ENCODE measurements around the gene TSPAN7.

Gene TSPAN7

DNA sequence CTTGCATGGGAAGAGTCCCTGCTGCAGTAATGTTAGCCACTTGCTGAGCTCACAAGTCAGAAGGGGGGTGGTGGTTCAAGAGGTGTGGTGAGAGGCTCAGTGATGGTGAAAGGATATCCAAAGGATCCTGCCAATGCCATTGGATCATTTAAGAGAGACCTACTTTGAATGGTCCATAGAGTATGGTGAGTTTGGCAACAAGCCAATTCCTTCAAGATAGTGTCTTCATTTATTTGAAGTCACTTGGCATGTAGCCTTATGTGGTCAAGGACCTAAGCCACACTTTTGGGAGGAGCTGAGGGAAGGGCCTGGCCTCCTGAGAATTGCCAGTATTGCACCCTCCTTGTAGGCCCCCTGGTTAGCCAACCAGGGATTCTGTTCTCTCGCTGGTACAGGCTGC is 87.9 kb downstream of the TSPAN7 start:
- DNase-seq (ENCODE audit: low spot score), result no peak

DNA sequence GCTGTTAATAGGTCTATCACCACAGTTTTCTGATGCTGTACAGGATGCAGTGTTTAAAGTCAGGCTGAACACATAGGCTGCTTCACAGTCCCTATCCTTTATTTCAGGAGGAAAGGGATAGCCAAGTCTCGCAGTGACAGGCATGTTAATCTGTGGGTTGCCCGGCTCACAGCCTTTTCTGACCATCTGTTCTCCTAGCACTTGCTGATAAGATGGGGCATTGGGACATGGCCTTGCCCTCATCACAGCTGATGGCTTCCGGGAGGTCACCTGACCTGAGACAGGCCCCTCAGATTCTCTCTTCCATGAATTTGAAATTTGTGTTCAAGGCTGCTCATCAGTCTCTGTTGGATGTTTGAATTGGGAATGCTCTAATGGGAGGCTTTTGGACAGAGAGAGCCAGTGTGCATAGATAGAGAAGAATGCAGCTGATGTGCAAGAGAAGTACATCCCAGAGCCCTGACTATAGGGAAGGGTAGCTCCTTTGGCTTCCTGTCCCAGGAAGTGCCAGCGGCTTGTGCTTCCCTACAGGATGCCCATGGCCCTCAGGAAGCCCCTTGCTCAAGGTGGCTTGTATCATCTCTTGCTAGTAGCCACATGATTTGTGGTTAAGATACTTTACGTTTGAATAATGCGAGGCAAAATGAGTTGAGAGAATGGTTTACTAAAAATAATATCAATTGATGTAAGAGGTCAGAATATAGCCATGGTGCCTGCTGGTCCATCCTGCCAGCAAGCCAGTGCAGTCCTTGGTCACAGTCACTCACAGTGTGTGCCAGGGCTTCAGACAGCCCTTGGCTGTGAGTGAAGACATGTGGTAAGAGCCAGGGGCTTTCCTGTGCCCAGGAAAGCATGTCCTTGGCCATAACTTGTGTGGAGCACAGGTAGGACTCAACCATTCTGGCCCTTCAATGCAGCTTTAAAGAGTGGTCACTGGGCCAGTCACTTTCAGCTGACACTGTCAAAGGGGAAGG is 88.6 kb downstream of the TSPAN7 start:
- DNase-seq (ENCODE audit: low spot score), result no peak

DNA sequence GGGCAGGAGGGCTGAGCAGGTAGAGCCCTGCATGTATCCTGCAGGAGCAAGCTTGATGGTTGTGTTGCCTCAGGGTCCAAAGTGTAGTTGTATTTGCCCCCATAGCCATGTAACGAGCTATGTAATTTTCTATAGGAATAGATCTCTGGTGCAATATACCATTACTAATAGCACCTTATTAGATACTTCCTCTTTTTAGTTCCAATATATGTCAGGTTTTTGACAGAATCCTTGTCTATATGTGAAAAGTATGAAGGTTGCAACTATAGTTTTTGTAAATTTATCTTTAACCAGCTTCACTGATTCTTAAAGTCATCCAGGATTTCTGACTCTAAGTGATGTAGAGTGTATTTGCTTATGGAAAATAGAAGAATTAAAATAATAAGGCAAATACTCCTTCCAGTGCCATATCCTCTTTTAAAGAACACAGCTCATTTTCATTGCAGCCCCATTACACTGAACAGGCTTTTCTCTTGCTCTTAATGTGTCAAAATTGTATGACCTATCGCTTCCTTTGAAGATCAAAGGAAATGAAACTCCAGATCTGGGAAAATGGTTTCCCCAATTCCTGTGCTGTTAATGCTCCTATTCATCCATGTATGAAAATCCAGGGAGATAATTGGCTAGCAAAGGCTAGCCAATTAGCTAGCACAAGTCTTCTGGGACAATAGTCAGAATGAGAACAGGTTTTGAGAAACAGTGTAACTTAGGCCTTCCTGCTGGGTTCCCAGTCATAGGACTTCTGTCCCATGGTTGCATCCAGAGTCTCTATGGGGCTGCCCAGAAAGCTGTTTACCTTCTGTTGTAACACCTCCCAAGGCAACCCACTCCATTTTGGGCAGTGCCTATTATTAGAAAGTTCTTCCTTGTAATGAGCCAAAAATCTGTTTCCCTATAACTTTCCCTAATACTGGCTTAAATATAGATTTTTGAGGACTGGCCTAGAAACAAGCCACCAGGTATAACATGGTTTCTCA is 90.6 kb downstream of the TSPAN7 start:
- DNase-seq (ENCODE audit: low spot score), result no peak

DNA sequence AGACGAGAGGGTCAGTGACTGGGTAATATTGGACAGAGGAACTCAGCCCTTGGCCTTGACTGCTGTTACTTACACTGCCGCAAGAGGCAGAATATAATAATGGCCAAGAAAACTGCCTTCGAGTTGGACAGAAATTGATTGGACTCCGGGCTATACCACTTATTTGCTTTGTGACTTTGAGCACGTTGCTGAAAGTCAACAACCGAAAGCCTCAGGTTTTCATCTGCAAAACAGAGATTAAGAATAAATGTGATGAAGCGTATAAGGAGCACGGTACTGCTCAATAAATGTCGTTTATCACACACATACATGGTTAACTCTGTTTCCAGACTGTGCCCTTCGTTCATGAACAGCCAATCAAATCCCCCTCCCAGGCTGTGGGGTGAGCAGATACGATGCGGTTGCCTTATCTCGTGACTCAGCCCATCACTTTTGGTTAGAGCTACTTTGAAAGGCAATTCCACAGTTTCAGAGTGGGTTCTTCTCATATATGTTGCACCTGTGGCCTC is 91.6 kb downstream of the TSPAN7 start:
- no peak for DNase-seq (ENCODE audit: low spot score)

DNA sequence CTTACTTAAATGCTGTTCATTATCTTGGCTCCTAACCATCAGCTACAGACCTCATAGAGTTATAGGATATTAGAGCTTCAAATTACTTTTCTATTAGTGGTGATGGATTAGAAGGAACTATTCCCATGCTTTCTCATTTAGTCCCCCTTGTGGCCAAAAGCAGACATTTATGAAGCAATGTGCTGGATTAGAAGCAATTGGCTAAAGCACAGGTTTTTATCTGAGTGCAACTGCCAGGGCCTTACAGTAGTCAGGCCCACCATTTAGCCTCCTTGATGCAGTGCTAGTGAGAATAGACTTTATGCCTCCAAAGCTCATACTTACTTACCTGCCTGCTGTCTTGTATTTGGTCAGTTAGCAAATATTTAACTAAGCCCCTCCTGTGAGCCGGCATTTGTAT is 93.0 kb downstream of the TSPAN7 start:
- DNase-seq (ENCODE audit: low spot score), result peak; percentile 48

DNA sequence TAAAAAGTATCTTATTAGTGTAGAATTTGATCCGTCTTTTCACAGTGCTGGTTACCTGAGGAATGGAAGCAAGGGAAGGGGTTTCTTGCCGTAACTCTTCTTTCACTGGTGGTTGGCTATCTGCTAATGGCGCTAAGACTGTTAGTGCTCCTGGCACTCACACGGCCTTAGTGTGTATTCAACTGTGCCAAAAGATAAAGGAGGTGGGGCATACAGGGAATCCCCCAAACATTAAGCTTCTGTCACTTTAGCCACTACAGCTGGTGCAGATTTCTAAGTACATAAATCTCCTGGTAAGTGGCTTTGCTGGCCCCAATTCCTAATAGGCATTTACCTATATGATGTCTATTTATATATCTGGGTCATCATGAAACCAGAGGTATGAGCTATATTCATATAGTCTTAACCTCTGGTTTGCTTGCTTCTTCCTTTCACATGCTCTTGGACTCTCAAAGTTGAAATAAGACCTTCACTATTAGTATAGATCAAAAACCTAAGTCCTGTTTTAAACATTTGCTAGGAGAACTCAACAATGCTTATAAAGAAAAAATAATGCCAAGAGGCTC is 95.1 kb downstream of the TSPAN7 start:
- no peak for DNase-seq (ENCODE audit: low spot score)

DNA sequence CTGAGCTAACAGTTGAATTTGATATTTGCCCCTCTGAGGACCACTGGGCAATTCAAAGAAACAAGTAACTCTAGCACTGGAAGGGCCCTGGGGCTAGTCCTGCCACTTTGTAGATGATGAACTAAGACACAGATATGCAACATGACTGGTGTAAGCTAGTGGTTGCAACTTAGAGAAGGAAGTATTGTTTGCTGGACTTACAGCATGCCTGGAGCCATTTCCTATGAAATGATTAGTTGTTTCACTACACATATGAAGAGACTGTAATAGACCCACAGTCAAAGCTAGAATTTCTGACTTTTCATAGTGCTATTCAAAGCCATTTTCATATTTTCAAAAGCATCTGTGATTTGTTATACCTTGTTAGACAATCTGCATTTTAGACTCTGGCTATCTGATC is 96.2 kb downstream of the TSPAN7 start:
- DNase-seq (ENCODE audit: low spot score), result no peak

DNA sequence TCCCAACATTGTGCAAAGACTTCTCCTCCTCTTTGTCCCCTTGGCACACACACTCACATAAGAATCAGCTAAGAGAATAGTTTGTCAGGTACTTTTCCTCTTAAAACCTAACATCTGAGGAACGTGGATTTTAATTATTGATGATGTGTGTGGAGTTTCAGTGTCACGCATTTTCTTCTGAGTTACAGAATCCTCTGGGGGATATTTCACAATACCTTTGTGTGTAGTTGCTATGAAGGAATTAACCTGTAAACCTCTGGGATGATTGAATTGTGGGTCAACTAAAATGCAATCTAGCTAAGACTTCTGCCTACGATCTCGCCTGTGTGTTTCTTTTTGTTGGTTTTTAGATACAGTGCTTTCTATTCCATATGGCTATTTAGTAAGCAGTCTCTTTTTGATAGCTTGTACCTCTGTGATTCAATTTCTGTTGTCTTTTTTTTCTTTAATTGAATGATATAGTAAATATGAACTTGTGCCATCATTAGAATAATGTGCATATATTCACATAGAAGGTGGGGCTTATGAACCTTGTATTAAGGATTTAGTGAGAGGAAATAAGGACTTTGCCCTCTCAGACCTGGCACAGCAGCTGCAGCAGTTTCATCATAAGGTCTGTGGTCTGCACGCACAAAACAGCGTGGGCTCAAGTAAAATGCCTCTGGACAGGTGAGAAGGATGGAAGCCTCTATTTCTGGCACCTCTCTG is 99.2 kb downstream of the TSPAN7 start:
- DNase-seq (ENCODE audit: low spot score), result no peak

DNA sequence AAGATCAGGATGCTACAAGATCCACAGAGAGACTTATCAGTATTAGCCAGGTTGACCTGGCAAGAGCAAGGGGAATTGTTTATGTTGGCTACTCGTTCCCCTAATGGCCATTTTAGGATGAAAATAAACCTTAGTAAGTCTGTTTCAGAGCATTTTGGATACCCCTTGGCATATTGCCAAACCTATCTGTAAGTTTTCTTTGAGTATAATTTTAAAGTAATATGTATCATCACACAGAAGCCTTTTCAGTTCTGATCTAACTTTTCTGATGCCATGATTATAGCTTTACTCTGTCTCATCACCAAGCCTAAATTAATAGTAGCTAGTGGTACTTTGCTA is 99.7 kb downstream of the TSPAN7 start:
- no peak for DNase-seq (ENCODE audit: low spot score)

DNA sequence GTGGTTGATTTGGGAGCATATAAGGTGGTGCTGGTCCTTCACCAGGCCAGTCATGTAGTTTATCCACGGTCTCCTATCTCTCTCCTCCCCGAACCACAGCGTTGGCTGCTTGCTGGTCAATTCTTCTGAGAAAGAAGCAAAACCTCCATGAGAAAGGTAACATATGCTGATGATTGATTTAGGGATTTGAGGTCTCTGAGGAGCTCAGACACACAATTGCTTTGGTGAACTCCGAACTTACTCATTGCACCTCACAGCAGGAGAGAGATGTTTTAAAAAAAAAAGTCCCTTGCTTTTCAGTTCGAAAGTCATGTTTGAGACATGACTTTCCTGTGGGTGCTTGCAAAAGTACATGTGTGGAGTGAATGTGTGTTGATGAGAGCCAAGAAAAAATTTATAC is 100.2 kb downstream of the TSPAN7 start:
- no peak for DNase-seq (ENCODE audit: low spot score)

DNA sequence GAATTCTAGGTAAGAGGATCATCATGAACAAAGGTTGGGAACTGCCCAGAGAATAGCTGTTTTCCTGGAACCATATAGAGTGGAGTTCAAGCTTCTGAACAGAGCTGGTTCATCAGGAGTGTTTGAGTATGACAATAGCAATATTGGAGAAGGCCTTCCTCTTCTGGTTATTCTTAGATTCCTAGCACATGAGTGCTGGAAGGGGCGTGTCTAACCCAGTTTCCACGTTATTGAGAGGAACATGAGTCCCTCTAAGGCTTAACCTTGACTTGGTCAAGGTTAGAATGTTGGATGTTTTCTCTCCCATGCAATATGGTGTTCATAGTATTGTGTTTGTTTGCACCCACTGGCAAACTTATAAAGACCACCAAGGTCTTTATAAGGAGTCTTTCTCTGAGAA is 101.3 kb downstream of the TSPAN7 start:
- no peak for DNase-seq (ENCODE audit: low spot score)

DNA sequence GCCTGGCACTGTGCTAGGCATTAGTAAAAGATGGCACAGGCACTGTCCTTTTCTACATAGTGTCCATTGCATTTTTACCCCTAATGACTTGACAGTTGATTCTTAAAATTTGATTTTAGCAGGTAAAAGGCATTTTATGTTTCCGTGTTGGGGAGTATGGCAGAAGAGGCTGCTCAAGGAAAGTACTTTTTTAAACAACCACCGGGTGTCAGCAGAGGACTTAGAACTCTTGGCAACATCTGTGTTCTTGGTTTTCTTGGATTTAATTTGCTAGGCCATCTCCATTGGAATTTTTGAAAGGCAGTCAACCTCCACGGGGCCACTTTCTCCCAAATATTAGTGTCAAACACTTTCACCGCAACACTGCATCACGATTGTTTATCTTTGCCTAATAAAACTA is 102.9 kb downstream of the TSPAN7 start:
- DNase-seq (ENCODE audit: low spot score), result peak; percentile 67

DNA sequence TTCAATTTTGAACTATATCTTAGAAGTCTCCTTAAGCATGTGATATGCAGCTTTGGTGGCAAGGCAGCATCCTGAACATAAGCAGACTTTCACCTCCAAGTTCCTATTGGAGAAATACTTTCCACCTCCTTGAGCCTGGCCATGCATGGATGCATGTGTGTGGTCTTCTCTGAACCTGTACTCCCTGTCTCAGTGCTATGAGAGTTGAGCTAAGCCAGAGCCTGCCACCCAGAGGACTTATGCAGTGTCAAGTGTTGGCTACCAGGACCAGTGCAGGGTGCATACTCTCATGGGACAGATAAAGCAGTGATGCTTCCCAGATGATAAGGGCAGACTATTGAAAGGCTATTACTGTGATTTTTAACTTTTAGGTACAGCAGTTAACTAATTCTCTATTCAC is 105.6 kb downstream of the TSPAN7 start:
- no peak for DNase-seq (ENCODE audit: low spot score)

DNA sequence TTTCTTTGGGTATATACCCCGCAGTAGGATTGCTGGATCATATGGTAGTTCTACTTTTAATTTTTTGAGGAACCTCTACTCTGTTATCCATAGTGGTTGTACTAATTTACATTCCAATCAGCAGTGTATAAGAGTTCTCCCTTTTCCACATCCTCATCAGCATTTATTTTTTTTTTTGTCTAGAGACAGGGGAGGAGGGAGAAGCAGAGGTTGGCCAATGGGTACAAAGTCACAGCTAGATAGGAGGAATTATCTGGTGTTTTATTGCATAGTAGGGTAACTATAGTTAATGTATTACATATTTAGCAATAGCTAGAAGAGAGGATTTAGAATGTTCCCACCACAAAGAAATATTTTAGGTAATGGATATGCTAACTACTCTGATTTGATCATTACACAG is 107.4 kb downstream of the TSPAN7 start:
- DNase-seq (ENCODE audit: low spot score), result no peak

DNA sequence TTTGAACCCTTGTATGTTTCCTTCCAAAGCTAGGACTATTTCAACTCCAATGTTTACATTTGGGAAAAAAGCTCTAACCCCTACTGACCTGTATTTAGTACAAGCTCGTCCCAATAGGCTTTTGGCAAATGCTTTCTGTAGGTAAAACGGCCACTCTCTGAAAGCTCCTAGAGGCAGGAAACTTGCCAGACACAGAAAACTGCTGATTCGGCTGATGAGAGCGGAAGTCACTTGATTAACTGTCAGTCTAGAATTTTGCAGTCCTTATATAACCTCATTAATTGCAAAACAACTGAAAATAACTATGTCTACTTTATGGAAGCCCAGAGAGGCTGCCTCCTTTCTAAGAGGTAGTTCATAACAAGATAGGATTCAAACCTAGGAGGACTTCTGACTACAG is 108.1 kb downstream of the TSPAN7 start:
- no peak for DNase-seq (ENCODE audit: low spot score)

DNA sequence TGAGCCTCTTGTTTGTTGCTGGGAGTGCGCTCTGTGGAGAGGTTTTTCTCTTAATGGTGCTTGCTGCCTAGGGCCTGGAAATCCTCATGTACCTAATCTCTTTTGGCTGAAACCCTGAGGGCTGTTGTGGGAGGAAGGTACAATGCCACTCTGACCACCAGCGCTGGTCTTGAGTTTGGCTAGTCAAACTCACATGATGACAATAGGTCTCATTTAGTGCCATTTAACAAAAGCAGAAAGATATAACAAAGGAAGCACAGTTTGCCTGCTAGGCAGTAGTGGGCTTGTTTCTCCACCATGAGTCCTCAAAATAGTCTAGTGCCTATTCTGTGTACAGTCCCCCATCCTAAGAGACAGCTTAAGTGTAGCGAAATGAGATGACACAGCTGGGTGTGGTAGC is 111.3 kb downstream of the TSPAN7 start:
- no peak for DNase-seq (ENCODE audit: low spot score)

DNA sequence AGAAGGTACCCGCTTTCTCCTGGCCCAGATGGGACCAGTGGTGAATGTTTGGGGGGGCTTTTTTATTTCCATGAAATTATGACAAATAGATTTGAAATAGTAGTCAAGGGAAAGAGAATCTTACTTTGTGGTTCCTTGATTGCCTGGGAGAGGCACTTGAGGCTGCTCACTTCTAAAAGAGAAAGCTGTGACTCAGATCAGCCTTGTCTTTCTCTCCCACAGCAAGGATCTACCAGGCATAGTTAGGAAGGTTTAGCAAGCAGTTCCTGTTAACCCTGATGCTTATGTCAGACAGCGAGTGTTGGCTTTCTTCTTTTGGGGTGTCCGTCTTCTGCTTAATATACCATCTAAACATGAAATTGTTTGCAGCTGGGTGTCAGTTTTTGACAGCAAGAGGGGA is 114.5 kb downstream of the TSPAN7 start:
- DNase-seq (ENCODE audit: low spot score), result no peak

DNA sequence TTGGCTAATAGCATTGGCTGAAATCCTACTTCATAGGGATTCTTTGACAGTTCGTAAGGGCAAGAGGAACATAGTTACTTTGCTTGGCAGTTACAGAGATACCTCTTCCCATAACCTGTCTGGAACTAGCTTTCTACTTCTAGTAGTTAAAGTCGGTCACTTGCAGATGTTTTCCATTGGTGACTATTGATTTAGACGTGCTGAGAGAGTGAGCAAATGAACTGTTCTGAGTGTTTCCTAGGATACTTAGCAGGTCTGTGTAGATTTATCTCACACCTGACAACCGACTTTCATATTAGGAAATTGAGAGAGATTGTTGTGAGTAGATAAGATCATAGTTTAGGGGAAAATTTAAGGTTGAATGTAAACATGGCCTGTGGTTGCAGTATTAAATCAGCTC is 116.8 kb downstream of the TSPAN7 start:
- DNase-seq (ENCODE audit: low spot score), result no peak

DNA sequence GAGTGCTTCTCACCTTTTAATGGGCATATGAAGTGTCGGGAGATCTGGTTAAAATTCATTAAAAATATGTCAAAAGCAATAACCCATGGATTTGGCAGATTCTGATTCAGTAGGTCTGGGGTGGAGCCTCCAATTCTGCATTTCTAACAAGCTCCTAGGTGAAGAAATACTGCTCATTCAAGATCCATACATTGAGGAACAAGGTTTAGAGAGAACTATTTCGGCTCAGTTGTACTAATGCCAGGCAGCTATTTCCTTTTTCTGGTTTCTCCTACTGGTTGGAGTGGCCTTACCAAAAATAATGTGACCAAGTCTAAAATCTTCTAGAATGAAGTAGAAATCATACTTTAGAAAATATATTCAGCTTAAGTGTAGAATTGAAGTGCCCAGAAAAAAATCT is 117.5 kb downstream of the TSPAN7 start:
- no peak for DNase-seq (ENCODE audit: low spot score)

DNA sequence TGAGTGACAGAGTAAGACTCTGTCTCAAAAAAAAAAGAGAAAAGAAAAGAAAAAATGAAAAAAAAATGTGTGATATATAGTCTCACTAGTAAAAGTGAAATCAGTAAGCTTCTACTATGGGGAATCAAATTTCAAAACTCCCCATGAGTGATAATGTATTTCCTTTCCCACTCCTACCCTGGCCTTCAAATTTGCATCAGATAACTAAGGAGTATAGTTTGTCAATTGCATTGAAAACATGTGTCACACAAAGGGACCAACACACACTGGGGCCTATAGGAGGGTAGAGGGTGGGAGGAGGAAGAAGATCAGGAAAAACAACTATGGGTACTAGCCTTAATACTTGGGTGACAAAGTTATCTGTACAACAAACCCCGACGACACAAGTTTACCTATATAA is 118.4 kb downstream of the TSPAN7 start:
- no peak for DNase-seq (ENCODE audit: low spot score)

DNA sequence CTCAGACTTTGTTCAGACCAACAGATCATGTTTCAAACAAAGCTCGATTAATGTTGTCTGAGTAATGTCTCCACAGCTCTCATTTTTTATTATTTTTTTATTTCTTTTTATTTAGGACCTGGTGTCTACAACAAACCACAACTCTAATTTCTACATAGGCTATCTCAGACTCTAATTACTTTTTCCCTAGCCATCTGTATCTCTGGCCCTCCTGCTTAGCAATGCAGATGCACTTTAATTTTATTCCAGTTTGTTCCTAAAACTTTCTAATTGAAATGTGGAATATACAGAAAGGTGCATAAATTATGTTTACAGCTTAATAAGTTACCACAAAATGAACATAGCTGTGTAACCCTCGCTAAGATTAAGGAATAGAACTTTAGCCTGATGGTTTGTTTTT is 120.8 kb downstream of the TSPAN7 start:
- no peak for DNase-seq (ENCODE audit: low spot score)

DNA sequence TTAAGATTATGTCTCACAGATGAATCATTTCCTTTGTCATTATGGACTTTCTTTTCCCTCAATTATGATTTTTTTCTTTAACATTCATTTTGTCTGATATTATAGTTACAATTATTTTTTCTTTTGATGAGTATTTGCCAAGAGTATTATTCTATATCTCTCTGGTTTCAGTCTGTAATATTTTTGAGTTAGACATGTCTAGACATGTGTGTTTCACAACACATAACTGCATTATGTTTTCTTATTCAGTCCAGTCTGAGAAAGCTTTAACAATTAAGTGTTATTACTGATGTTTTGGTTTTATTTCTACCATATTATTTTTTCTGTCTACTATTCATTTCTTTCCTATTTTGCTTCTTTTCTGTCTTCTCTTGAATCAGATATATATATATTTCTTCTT is 131.6 kb downstream of the TSPAN7 start:
- no peak for DNase-seq (ENCODE audit: low spot score)
